Stomach (tissue), 9 donors: ENCODE data around the gene PNPLA2. TPM values are rescaled to one million over a fixed set of nuclear protein-coding genes. Genes with fewer than 3 reads are reported as not detected.

Source experiments
- DNase-seq, 2 donors: peaks; one replicate each; pipeline versions ENCODE4 v3.0.0 to v3.0.0-alpha.2; 2013 to 2019
- H3K27ac ChIP-seq, 5 donors: fragments of 200-600 bp in 4 of 5; sonication (generic) in 4 of 5; one replicate each; pipeline ENCODE4 v1.5.1; 2013 to 2019; ENCODE audit warnings: mild to moderate bottlenecking in 1 of 5, moderate library complexity in 1 of 5
- H3K27me3 ChIP-seq, 3 donors: fragments of 200-600 bp; sonication (generic); one replicate each; pipeline ENCODE4 v1.5.1; 2017 to 2019; ENCODE audit warnings: mixed run types in 1 of 3
- H3K36me3 ChIP-seq, 4 donors: fragments of 200-600 bp; sonication (generic); 1 replicate in 3 of 4; 2 replicates in 1 of 4; pipeline ENCODE4 v1.5.1; 2016 to 2019
- H3K4me1 ChIP-seq, 4 donors: fragments of 200-600 bp; sonication (generic); one replicate each; pipeline ENCODE4 v1.5.1; 2016 to 2019
- H3K4me3 ChIP-seq, 4 donors: fragments of 200-600 bp; sonication (generic) in 3 of 4; one replicate each; pipeline ENCODE4 v1.5.1; 2016 to 2019; ENCODE audit warnings: mild to moderate bottlenecking in 1 of 4
- H3K9me3 ChIP-seq, 4 donors: fragments of 200-600 bp; sonication (generic); one replicate each; pipeline ENCODE4 v1.5.1; 2016 to 2019
- EP300 ChIP-seq: sonication (generic); formaldehyde crosslinking; IDR thresholded peaks from one replicate; pipeline ENCODE4 v1.6.1; 2017; ENCODE audit warnings: antibody characterized with exemption
- POLR2A ChIP-seq, 4 donors: fragments of 450-650 bp; IDR thresholded peaks; one replicate each; pipeline ENCODE4 v1.6.1; 2016; ENCODE audit warnings: antibody characterized with exemption in 4 of 4, control low read depth in 2 of 4, mild to moderate bottlenecking in 1 of 4, moderate library complexity in 1 of 4
- POLR2AphosphoS5 ChIP-seq, 3 donors: sonication (generic); formaldehyde crosslinking; IDR thresholded peaks; one replicate each; pipeline ENCODE4 v1.6.1; 2016; ENCODE audit warnings: antibody characterized with exemption in 3 of 3
- WGBS, 5 donors: extraction: QIAGEN DNeasy Blood & Tissue Kit in 3 of 5; methylation state at CpG; one replicate each; pipeline versions ENCODE4 v1.1.5 to v1.1.7; 2013 to 2018; 5-methylcytosine and 5-hydroxymethylcytosine counted together
- intact Hi-C: fragments of 100-400 bp; cut with DNase I; formaldehyde crosslinking; loops from one replicate; pipeline ENCODE4 v1.15.1; 2023; ENCODE audit warnings: low total_unique reads
- polyA plus RNA-seq, 3 donors: library from polyadenylated mRNA; stranded (reverse); fragments of 200-250 nt; gene quantifications; one replicate each; pipeline ENCODE4 v1.2.3, GENCODE V29; 2013
- total RNA-seq, 5 donors: library from RNA; depleted of rRNA; stranded (reverse); fragments of >200 nt; gene quantifications; one replicate each; pipeline versions ENCODE4 v1.1.0 to v1.2.3, GENCODE V29; 2014 to 2016
- TF ChIP-seq, protein P1 (sequence below), 7 experiments: fragments of 450-650 bp in 4 of 7; fragments of 200-600 bp in 3 of 7; sonication (generic) in 3 of 7; IDR thresholded peaks; one replicate each; pipeline ENCODE4 v1.5.1; 2016 to 2019; ENCODE audit warnings: antibody characterized with exemption in 7 of 7, control low read depth in 2 of 7, mild to moderate bottlenecking in 1 of 7
- donor health status: healthy with polysubstance abuse.
- donor health status: Bipolar disorder and iron deficiency.
- donor health status: healthy.

PNPLA2 gene
- total and polyA plus RNA-seq, 8 donors, result 33.4 to 385 (median 82.9) TPM

DNA sequence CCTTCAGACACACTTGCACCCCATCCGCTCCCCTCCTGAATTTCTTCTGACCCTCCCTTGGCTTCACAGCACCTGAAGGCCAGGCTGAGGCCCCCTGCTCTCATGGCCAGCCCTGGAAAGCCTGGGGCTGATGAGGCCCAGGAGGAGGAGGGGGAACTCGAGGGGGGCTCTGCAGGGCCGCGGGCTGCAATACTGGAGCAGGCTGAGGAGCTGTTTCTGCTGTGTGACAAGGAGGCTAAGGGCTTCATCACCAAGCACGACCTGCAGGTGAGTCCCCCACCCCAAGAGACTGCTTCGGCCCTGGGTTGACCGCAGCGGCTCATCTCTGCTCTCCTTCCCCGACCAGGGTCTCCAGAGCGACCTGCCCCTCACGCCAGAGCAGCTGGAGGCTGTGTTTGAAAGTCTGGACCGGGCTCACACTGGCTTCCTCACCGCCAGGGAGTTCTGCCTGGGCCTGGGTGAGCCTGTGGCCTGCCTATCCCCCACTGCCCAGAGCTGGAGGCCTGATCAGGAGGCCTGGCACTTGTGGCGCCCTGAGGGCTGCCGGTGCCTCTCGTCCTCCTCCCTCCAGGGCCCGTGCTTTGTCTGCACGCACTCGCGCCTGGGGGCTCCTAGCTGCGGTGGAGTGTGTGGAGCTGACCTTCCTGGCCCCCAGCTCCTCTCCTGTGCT lies 9.9 kb downstream of the PNPLA2 start:
- TF ChIP-seq EP300 (no peak), POLR2A (IDR thresholded peaks at IDR 0.05) (no peak), POLR2AphosphoS5 (IDR thresholded peaks at IDR 0.05) (no peak)
- TF ChIP-seq, protein P1, sequence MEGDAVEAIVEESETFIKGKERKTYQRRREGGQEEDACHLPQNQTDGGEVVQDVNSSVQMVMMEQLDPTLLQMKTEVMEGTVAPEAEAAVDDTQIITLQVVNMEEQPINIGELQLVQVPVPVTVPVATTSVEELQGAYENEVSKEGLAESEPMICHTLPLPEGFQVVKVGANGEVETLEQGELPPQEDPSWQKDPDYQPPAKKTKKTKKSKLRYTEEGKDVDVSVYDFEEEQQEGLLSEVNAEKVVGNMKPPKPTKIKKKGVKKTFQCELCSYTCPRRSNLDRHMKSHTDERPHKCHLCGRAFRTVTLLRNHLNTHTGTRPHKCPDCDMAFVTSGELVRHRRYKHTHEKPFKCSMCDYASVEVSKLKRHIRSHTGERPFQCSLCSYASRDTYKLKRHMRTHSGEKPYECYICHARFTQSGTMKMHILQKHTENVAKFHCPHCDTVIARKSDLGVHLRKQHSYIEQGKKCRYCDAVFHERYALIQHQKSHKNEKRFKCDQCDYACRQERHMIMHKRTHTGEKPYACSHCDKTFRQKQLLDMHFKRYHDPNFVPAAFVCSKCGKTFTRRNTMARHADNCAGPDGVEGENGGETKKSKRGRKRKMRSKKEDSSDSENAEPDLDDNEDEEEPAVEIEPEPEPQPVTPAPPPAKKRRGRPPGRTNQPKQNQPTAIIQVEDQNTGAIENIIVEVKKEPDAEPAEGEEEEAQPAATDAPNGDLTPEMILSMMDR (IDR thresholded peaks at IDR 0.05), result no peak
- peaks cover 80 to 98% (median 93%) of the 10 kb centered on the region in 4 donors for H3K4me1 ChIP-seq
- DNase-seq, result no peak
- peaks cover 0 to 90% (median 40%) of the 10 kb centered on the region in 3 donors for H3K27me3 ChIP-seq
- WGBS, 5 donors, result 42 to 57% (median 54%) methylated on average over 6 to 21 of the region's 21 CpGs
- no peaks in the 10 kb centered on the region for H3K9me3 ChIP-seq
- intact Hi-C loops, result no loop called here
- peaks cover 18 to 23% (median 21%) of the 10 kb centered on the region in 4 donors for H3K36me3 ChIP-seq
- H3K27ac ChIP-seq, result peak overlapping the region; percentile 89 to 96 (median 94)
- peak overlapping the region; percentile 35 to 54 (median 40) for H3K4me3 ChIP-seq

DNA sequence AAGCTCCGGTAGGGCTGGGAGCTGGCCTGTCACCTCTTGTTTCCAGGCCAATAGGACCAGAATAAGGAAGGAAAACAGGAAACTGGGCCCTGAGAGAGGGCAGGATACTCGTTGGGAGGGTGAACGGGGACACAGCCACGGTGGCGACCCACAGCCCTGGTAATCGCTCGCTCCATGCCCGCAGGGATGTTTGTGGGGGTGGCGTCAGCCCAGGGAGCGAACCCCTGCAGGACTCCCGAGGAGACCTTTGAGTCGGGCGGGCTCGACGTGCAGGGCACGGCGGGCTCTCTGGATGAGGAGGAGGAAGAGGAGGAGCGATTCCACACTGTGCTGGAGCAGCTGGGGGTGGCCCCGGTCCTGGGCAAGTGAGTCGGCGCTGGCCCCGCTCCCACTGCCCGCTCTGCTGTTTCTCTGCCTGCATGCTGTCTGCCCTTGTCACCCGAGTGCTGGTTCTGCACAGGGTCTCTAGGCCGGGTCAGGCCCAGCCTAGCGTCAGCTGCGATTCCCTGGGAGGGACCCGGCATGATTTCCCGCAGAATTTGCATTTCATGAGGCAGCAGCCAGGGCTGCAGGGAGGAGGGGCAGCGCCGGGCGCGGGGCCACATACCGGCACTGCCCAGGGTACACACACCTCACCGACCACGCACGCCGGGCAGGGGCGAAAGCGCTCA lies 10.6 kb downstream of the PNPLA2 start:
- H3K4me3 ChIP-seq, result peak overlapping the region; percentile 35 to 54 (median 40)
- H3K9me3 ChIP-seq, result no peaks in the 10 kb centered on the region
- TF ChIP-seq POLR2A (IDR thresholded peaks at IDR 0.05), result no peak
- no peak for TF ChIP-seq POLR2AphosphoS5 (IDR thresholded peaks at IDR 0.05)
- TF ChIP-seq, protein P1 (IDR thresholded peaks at IDR 0.05), result no peak
- TF ChIP-seq EP300, result no peak
- H3K27me3 ChIP-seq, result peaks cover 0 to 83% (median 40%) of the 10 kb centered on the region in 3 donors
- peak in 1 of 2 donors; percentile 64 for DNase-seq
- 7 to 16% (median 10%) methylated on average over 20 to 40 of the region's 40 CpGs for WGBS, 5 donors
- H3K36me3 ChIP-seq, result peaks cover 11 to 16% (median 14%) of the 10 kb centered on the region in 4 donors
- intact Hi-C loops, result no loop called here
- H3K4me1 ChIP-seq, result peaks cover 80 to 98% (median 93%) of the 10 kb centered on the region in 4 donors
- H3K27ac ChIP-seq, result peak overlapping the region; percentile 89 to 96 (median 94)

DNA sequence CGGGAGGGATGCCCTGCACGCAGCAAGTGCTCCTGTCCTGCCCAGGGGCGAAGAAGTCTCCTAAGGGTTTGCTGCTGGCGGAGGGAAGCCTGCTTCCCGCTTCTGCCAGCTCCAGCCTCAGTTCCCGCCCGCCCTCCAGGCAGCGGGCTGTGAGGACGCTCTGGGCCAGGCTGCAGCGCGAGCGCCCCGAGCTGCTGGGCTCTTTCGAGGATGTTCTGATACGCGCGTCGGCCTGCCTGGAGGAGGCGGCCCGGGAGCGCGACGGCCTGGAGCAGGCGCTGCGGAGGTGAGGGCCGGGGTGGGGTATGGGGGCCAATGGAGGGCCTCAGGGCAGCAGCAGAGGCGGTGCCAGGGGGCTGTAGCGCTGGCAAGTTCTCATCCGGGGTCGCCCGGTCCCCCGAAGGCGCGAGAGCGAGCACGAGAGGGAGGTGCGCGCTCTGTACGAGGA lies 11.2 kb downstream of the PNPLA2 start:
- Histone ChIP-seq H3K27ac (peak overlapping the region; percentile 89 to 96 (median 94)), H3K9me3 (no peaks in the 10 kb centered on the region), H3K36me3 (peaks cover 5 to 10% (median 9%) of the 10 kb centered on the region in 4 donors), H3K4me1 (peaks cover 80 to 98% (median 93%) of the 10 kb centered on the region in 4 donors), H3K4me3 (peak overlapping the region; percentile 35 to 54 (median 40)), H3K27me3 (peaks cover 0 to 78% (median 40%) of the 10 kb centered on the region in 3 donors)
- TF ChIP-seq, protein P1 (IDR thresholded peaks at IDR 0.05), result no peak
- peak in 1 of 3 donors; percentile 16 for TF ChIP-seq POLR2AphosphoS5 (IDR thresholded peaks at IDR 0.05)
- no peak for DNase-seq
- intact Hi-C loops, result no loop called here
- WGBS, 5 donors, result 0 to 15% (median 4%) methylated on average over 4 to 38 of the region's 39 CpGs

DNA sequence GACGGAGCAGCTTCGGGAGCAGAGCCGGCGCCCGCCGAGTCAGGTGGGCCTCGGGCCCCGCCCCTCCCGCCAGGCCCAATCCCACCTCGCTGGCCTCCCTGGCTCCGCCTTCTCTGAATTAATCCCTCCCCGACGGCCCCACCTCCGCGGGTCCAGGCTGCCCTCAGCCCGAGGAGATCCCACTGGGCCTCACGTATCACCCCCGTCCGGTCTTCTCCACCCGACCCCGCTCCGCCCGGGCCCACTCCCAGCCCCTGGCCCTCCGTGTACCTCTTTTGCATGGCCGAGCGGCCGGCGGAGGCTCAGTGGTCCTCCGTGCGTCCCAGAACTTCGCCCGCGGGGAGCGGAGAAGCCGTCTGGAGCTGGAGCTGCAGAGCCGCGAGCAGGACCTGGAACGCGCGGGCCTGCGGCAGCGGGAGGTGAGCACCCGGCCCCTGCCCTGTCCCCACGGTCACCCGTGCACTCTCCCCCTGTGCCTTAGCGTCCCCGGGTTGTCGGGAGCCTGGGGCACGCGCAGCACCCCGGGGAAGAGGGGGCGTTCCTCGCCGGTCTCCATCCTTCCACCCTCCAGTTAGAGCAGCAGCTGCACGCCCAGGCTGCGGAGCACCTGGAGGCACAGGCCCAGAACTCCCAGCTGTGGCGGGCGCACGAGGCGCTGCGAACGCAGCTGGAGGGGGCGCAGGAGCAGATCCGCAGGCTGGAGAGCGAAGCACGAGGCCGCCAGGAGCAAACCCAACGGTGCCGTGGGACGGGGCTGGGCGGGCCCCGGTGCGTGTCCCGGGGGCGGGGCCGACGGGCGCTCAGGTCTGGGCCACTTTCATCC lies 11.8 kb downstream of the PNPLA2 start:
- 4 to 19% (median 12%) methylated on average over 47 to 78 of the region's 78 CpGs for WGBS, 5 donors
- Histone ChIP-seq H3K4me3 (peak overlapping the region; percentile 35 to 54 (median 40)), H3K27ac (peak overlapping the region; percentile 89 to 96 (median 94)), H3K9me3 (no peaks in the 10 kb centered on the region), H3K27me3 (peaks cover 0 to 72% (median 40%) of the 10 kb centered on the region in 3 donors), H3K4me1 (peaks cover 83 to 98% (median 95%) of the 10 kb centered on the region in 4 donors), H3K36me3 (peaks cover 0 to 4% (median 2%) of the 10 kb centered on the region in 4 donors)
- no peak for TF ChIP-seq POLR2AphosphoS5 (IDR thresholded peaks at IDR 0.05)
- no peak for TF ChIP-seq EP300
- TF ChIP-seq, protein P1 (IDR thresholded peaks at IDR 0.05), result no peak
- no peak for TF ChIP-seq POLR2A (IDR thresholded peaks at IDR 0.05)
- intact Hi-C loops, result no loop called here
- DNase-seq, result peak; percentile 72 to 94
